Spleen (tissue), 7 donors: ENCODE results near the gene DCTN2.

ENCODE experiments used
- POLR2A ChIP-seq, 3 donors: fragments of 450-650 bp; IDR thresholded peaks; one replicate each; pipeline ENCODE4 v1.5.1; 2017; ENCODE audit warnings: antibody characterized with exemption in 3 of 3, mild to moderate bottlenecking in 1 of 3
- POLR2AphosphoS5 ChIP-seq, 3 donors: sonication (generic); formaldehyde crosslinking; IDR thresholded peaks; one replicate each; pipeline ENCODE4 v1.5.1; 2017; ENCODE audit warnings: antibody characterized with exemption in 3 of 3
- TF ChIP-seq, protein P1 (sequence below), 11 experiments: fragments of 200-600 bp in 7 of 11; fragments of 450-650 bp in 4 of 11; sonication (generic) in 4 of 11; IDR thresholded peaks in 8 of 11; conservative IDR thresholded peaks in 3 of 11; 1 replicate in 7 of 11; 2 replicates in 4 of 11; pipeline versions ENCODE4 v1.4.0 to v1.8.0; 2016 to 2021; ENCODE audit warnings: antibody characterized with exemption in 11 of 11, inconsistent platforms in 4 of 11, mild to moderate bottlenecking in 1 of 11
- donor health status: DM: no; HTN: no; CAD: no; lungs with moderate emphysema.
- donor health status: DM: no; HTN: no; CAD: no.
- donor health status: DM: no; HTN: no; CAD: no.

DNA sequence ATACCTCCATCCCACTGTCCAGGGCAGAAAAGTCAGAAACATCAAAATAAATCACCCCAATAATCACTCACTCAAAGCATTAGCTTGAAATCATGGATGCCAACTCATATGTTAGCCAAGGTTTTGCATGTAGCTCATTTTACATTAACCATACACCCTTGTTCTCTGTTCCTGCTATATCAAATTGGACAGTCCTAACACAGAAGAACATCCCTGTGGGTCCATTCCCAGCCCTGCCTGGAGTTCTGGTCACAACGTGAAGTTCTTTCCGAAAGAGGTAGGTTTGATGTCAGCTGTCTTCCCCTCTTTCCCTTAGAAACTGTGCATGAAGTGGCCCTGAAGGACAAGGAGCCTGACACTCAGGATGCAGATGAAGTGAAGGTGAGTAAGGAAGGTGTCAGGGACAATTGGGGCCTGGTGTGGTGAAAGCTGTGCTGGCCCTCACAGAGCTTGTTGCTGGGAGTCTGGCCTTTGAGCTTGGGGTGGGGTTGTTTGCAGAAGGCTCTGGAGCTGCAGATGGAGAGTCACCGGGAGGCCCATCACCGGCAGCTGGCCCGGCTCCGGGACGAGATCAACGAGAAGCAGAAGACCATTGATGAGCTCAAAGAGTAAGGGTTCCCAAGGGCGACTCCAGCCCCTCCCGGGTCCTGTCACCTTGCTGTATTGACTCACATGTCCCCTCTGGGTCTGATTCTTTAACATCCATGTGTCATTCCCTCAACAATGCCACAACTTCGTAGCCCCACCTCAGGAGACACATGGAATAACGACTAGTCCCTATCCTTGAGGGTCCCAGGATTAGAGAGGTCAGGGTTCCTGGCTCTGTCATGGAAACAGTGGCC lies 29.0 kb upstream of the DCTN2 start:
- TF ChIP-seq POLR2A (IDR thresholded peaks at IDR 0.05) (no peak), POLR2AphosphoS5 (IDR thresholded peaks at IDR 0.05) (no peak)
- TF ChIP-seq, protein P1, sequence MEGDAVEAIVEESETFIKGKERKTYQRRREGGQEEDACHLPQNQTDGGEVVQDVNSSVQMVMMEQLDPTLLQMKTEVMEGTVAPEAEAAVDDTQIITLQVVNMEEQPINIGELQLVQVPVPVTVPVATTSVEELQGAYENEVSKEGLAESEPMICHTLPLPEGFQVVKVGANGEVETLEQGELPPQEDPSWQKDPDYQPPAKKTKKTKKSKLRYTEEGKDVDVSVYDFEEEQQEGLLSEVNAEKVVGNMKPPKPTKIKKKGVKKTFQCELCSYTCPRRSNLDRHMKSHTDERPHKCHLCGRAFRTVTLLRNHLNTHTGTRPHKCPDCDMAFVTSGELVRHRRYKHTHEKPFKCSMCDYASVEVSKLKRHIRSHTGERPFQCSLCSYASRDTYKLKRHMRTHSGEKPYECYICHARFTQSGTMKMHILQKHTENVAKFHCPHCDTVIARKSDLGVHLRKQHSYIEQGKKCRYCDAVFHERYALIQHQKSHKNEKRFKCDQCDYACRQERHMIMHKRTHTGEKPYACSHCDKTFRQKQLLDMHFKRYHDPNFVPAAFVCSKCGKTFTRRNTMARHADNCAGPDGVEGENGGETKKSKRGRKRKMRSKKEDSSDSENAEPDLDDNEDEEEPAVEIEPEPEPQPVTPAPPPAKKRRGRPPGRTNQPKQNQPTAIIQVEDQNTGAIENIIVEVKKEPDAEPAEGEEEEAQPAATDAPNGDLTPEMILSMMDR (IDR thresholded peaks at IDR 0.05 in 8 of 11, conservative IDR thresholded peaks at IDR 0.05 in 3 of 11) = no peak
